ENCODE measurements around the gene PAM. TPM values are rescaled to one million over a fixed set of nuclear protein-coding genes. Genes with fewer than 3 reads are reported as not detected.

The PAM gene
- total RNA-seq, 1 experiment from 2014 or later = 257 TPM

GRCh38 chr5:102755686-102756371 lies 724 bp downstream of the PAM start (continued):
- peak; percentile 63 for TF ChIP-seq POLR2AphosphoS5 (IDR thresholded peaks at IDR 0.05; ENCODE audit: low read depth, low read length)
- peak; percentile 70; the same call in 1 of the 2 replicates for TF ChIP-seq MAX (IDR thresholded peaks at IDR 0.05)

GRCh38 chr5:102758576-102758975 lies 3.5 kb downstream of the PAM start:
- Histone ChIP-seq H3K79me2 (ENCODE audit: insufficient read depth, low read length) (peaks cover 82% of the 10 kb centered on the region), H3K36me3 (ENCODE audit: control insufficient read depth in 1 of 2, insufficient read depth in 2 of 2, low read length in 2 of 2) (no peaks in the 10 kb centered on the region), H4K20me1 (ENCODE audit: insufficient read depth) (no peaks in the 10 kb centered on the region), H3K4me1 (ENCODE audit: control insufficient read depth in 1 of 2, insufficient read depth in 2 of 2, low read length in 2 of 2) (peaks cover 40 to 62% of the 10 kb centered on the region in 2 experiments), H2AFZ (ENCODE audit: low read depth, low read length, poor library complexity, severe bottlenecking) (no peak overlapping the region), H3K27me3 (ENCODE audit: insufficient read depth, low read length) (no peaks in the 10 kb centered on the region), H3K9me2 (ENCODE audit: insufficient read depth) (no peaks in the 10 kb centered on the region), H3K4me2 (ENCODE audit: low read length) (no peak overlapping the region), H3K4me3 (replicated peaks in 1 of 2; ENCODE audit: low read depth in 1 of 2, low read length in 2 of 2) (no peak overlapping the region), H3K27ac (ENCODE audit: low read depth, low read length) (no peak overlapping the region), H3K9ac (ENCODE audit: low read length) (no peak overlapping the region), H3K9me3 (ENCODE audit: control insufficient read depth in 1 of 2, insufficient read depth in 1 of 2, low read depth in 1 of 2, low read length in 2 of 2) (no peaks in the 10 kb centered on the region)
- intact Hi-C loops (cut with micrococcal nuclease) = no loop called here
- no peak for ATAC-seq
- TF ChIP-seq SRF (IDR thresholded peaks at IDR 0.05; ENCODE audit: low read depth) (no peak), CTCF (IDR thresholded peaks at IDR 0.05 in 2 of 3, conservative IDR thresholded peaks at IDR 0.05 in 1 of 3; ENCODE audit: borderline replicate concordance in 1 of 3, insufficient read depth in 1 of 3, low read depth in 2 of 3, low read length in 2 of 3) (no peak), ZBTB33 (IDR thresholded peaks at IDR 0.05; ENCODE audit: extremely low read depth, insufficient replicate concordance, low read length) (no peak), CEBPB (IDR thresholded peaks at IDR 0.05; ENCODE audit: low read depth) (no peak), EZH2 (IDR thresholded peaks at IDR 0.05) (no peak), ZNF274 (IDR thresholded peaks at IDR 0.05; ENCODE audit: low read depth, low read length) (no peak), MAX (IDR thresholded peaks at IDR 0.05) (no peak), RAD21 (IDR thresholded peaks at IDR 0.05; ENCODE audit: low read depth) (no peak), TCF7L2 (IDR thresholded peaks at IDR 0.05; ENCODE audit: borderline replicate concordance, extremely low read depth, insufficient read depth, insufficient read length) (no peak), SP1 (IDR thresholded peaks at IDR 0.05; ENCODE audit: low read depth) (no peak), REST (IDR thresholded peaks at IDR 0.05; ENCODE audit: low read depth) (no peak), ATF3 (IDR thresholded peaks at IDR 0.05) (no peak)
- RAD21 ChIA-PET (ENCODE audit: low non-redundant PET in 1 of 2, low total read pairs in 2 of 2, uncharacterized antibody in 2 of 2, unreplicated experiment in 2 of 2) = no interaction called here
- CTCF ChIA-PET = no interaction called here
- POLR2A ChIA-PET = no interaction called here
- DNase-seq (ENCODE audit: low read depth, low spot score) = no peak
- BruUV-seq (replicated peaks) = no TSS peak
